Mammary epithelial cell (primary cell): ENCODE results near the gene PPFIA2.

Source experiments
- CTCF ChIP-seq, 2 donors: IDR thresholded peaks in 1 of 2; conservative IDR thresholded peaks in 1 of 2; 2 replicates each; pipeline ENCODE4 v1.5.1; 2011 to 2012; ENCODE audit warnings: inconsistent platforms in 2 of 2, low read length in 2 of 2, mild to moderate bottlenecking in 2 of 2, control low read depth in 1 of 2, low read depth in 1 of 2; ENCODE audit not compliant: insufficient read depth in 1 of 2; ENCODE audit errors: extremely low read depth in 1 of 2
- EZH2 ChIP-seq: IDR thresholded peaks from 2 replicates; pipeline ENCODE4 v1.6.1; 2012; ENCODE audit warnings: low read length, inconsistent platforms, borderline replicate concordance

- TF ChIP-seq CTCF (conservative IDR thresholded peaks at IDR 0.05 in 1 of 2, IDR thresholded peaks at IDR 0.05 in 1 of 2; ENCODE audit: extremely low read depth in 1 of 2, insufficient read depth in 1 of 2, low read depth in 1 of 2, low read length in 2 of 2) (no peak), EZH2 (no peak)
These were observed 458.7 kb downstream of the PPFIA2 start for GRCh38 chr12:81300454-81300853.
